H9 (cell line): Measurements from ENCODE around the gene HDAC5. TPM values are rescaled to one million over a fixed set of nuclear protein-coding genes. Genes with fewer than 3 reads are reported as not detected.

Experiments
- DNase-seq: peaks from one replicate; pipeline ENCODE4 v3.0.0-alpha.2; 2017
- H2AFZ ChIP-seq: one replicate; pipeline ENCODE4 v1.6.1; 2013; ENCODE audit warnings: mild to moderate bottlenecking, low read length, control low read depth, moderate library complexity
- H2AK5ac ChIP-seq: 2 replicates; pipeline ENCODE4 v1.6.1; 2013; ENCODE audit warnings: low read length, control low read depth, mixed read lengths; ENCODE audit not compliant: insufficient read length
- H2BK120ac ChIP-seq: one replicate; pipeline ENCODE4 v1.6.1; 2013; ENCODE audit warnings: low read depth, mild to moderate bottlenecking, low read length, control low read depth, inconsistent platforms; ENCODE audit not compliant: poor library complexity, severe bottlenecking
- H2BK12ac ChIP-seq: 2 replicates; pipeline ENCODE4 v1.6.1; 2013; ENCODE audit warnings: low read length, control low read depth, mixed read lengths, low read depth; ENCODE audit not compliant: insufficient read length
- H2BK15ac ChIP-seq: 2 replicates; pipeline ENCODE4 v1.6.1; 2013; ENCODE audit warnings: low read depth, low read length, control low read depth
- H2BK20ac ChIP-seq: one replicate; pipeline ENCODE4 v1.6.1; 2013; ENCODE audit warnings: low read depth, mild to moderate bottlenecking, low read length, control low read depth, inconsistent platforms; ENCODE audit not compliant: poor library complexity, severe bottlenecking
- H2BK5ac ChIP-seq: 2 replicates; pipeline ENCODE4 v1.6.1; 2013; ENCODE audit warnings: low read length, control low read depth, mixed read lengths; ENCODE audit not compliant: insufficient read length
- H3K14ac ChIP-seq: 2 replicates; pipeline ENCODE4 v1.6.1; 2013; ENCODE audit warnings: low read length, control low read depth; ENCODE audit not compliant: insufficient read depth
- H3K18ac ChIP-seq: 2 replicates; pipeline ENCODE4 v1.6.1; 2013; ENCODE audit warnings: low read depth, mild to moderate bottlenecking, mixed read lengths, low read length, control low read depth; ENCODE audit not compliant: insufficient read length
- H3K23ac ChIP-seq: 2 replicates; pipeline ENCODE4 v1.6.1; 2013; ENCODE audit warnings: low read length, control low read depth, mixed read lengths, low read depth; ENCODE audit not compliant: insufficient read length
- H3K23me2 ChIP-seq: 2 replicates; pipeline ENCODE4 v1.6.1; 2013; ENCODE audit warnings: low read depth, mild to moderate bottlenecking, mixed read lengths, low read length, control low read depth; ENCODE audit not compliant: insufficient read length, poor library complexity, severe bottlenecking
- H3K27ac ChIP-seq: 2 replicates; pipeline ENCODE4 v1.5.1; 2013; ENCODE audit warnings: low read length, control low read depth, mixed read lengths, low read depth; ENCODE audit not compliant: insufficient read length
- H3K27me3 ChIP-seq: 2 replicates; pipeline ENCODE4 v1.6.1; 2013; ENCODE audit warnings: low read length, control low read depth, inconsistent platforms; ENCODE audit not compliant: insufficient read depth
- H3K4ac ChIP-seq: 2 replicates; pipeline ENCODE4 v1.6.1; 2013; ENCODE audit warnings: low read depth, mild to moderate bottlenecking, control low read depth, inconsistent platforms, low read length, moderate library complexity
- H3K4me1 ChIP-seq: 2 replicates; pipeline ENCODE4 v1.6.1; 2013; ENCODE audit warnings: low read length, control low read depth, inconsistent platforms; ENCODE audit not compliant: insufficient read depth
- H3K4me2 ChIP-seq: 2 replicates; pipeline ENCODE4 v1.6.1; 2013; ENCODE audit warnings: low read length, control low read depth, mixed read lengths; ENCODE audit not compliant: insufficient read length, insufficient read depth
- H3K56ac ChIP-seq: 2 replicates; pipeline ENCODE4 v1.6.1; 2013; ENCODE audit warnings: low read depth, mild to moderate bottlenecking, mixed read lengths, low read length, control low read depth; ENCODE audit not compliant: insufficient read length
- H3K79me1 ChIP-seq: 2 replicates; pipeline ENCODE4 v1.6.1; 2013; ENCODE audit warnings: low read depth, mild to moderate bottlenecking, moderate library complexity, low read length, control low read depth, inconsistent platforms; ENCODE audit not compliant: insufficient read depth, poor library complexity, severe bottlenecking
- H3K79me2 ChIP-seq: 2 replicates; pipeline ENCODE4 v1.6.1; 2013; ENCODE audit warnings: low read length, control low read depth, inconsistent platforms; ENCODE audit not compliant: insufficient read depth
- H3K9ac ChIP-seq: 2 replicates; pipeline ENCODE4 v1.6.1; 2013; ENCODE audit warnings: low read length, control low read depth, mixed read lengths; ENCODE audit not compliant: insufficient read length; ENCODE audit errors: extremely low read depth
- H3K9me3 ChIP-seq: one replicate; pipeline ENCODE4 v1.6.1; 2013; ENCODE audit warnings: low read depth, low read length, inconsistent platforms; ENCODE audit not compliant: control insufficient read depth
- H3T11ph ChIP-seq: one replicate; pipeline ENCODE4 v1.6.1; 2013; ENCODE audit warnings: mild to moderate bottlenecking, low read length, control low read depth, inconsistent platforms
- H4K20me1 ChIP-seq: one replicate; pipeline ENCODE4 v1.6.1; 2013; ENCODE audit not compliant: control insufficient read depth, insufficient read length, insufficient read depth
- H4K5ac ChIP-seq: 2 replicates; pipeline ENCODE4 v1.6.1; 2013; ENCODE audit warnings: low read depth, mild to moderate bottlenecking, mixed read lengths, low read length, control low read depth; ENCODE audit not compliant: insufficient read length
- H4K8ac ChIP-seq: replicated peaks from 2 replicates; pipeline ENCODE4 v1.6.1; 2013; ENCODE audit warnings: low read length, control low read depth, mixed read lengths, low read depth; ENCODE audit not compliant: insufficient read length
- H4K91ac ChIP-seq: 2 replicates; pipeline ENCODE4 v1.6.1; 2013; ENCODE audit warnings: low read depth, mild to moderate bottlenecking, moderate library complexity, mixed read lengths, low read length, control low read depth; ENCODE audit not compliant: insufficient read length
- H3K27ac Mint-ChIP-seq, 3 experiments: 2 replicates in 2 of 3; 3 replicates in 1 of 3; pipeline ENCODE4 v1.8.0; 2020 to 2021; ENCODE audit warnings: mixed read lengths in 3 of 3, mild to moderate bottlenecking in 1 of 3, moderate library complexity in 1 of 3
- H3K27me3 Mint-ChIP-seq: 2 replicates; pipeline ENCODE4 v1.8.0; 2021; ENCODE audit warnings: low read depth, mild to moderate bottlenecking, moderate library complexity, mixed read lengths
- H3K36me3 Mint-ChIP-seq, 3 experiments: 2 replicates in 2 of 3; 3 replicates in 1 of 3; pipeline ENCODE4 v1.8.0; 2020 to 2021; ENCODE audit warnings: low read depth in 3 of 3, mixed read lengths in 3 of 3; ENCODE audit not compliant: insufficient read depth in 1 of 3
- H3K4me1 Mint-ChIP-seq, 2 experiments: 2 replicates each; pipeline ENCODE4 v1.8.0; 2020; ENCODE audit warnings: mixed read lengths in 2 of 2
- H3K4me3 Mint-ChIP-seq, 2 experiments: 2 replicates in 1 of 2; 3 replicates in 1 of 2; pipeline ENCODE4 v1.8.0; 2020 to 2021; ENCODE audit warnings: mild to moderate bottlenecking in 2 of 2, mixed read lengths in 2 of 2, moderate library complexity in 1 of 2
- H3K9me3 Mint-ChIP-seq, 2 experiments: 2 replicates in 1 of 2; 3 replicates in 1 of 2; pipeline ENCODE4 v1.8.0; 2020; ENCODE audit warnings: mild to moderate bottlenecking in 2 of 2, mixed read lengths in 2 of 2, moderate library complexity in 1 of 2
- CTCF ChIP-seq: fragments of 200-600 bp; sonication (generic); conservative IDR thresholded peaks from 3 replicates; pipeline ENCODE4 v1.8.0; 2021; ENCODE audit warnings: antibody characterized with exemption, mild to moderate bottlenecking
- WGBS: extraction: QIAGEN DNeasy Blood & Tissue Kit; methylation state at CpG from one replicate; pipeline ENCODE4 v1.1.7; 2013; ENCODE audit warnings: missing lambda C conversion rate, low lambda C conversion rate, mixed read lengths; ENCODE audit not compliant: insufficient read length; ENCODE audit errors: extremely low coverage; 5-methylcytosine and 5-hydroxymethylcytosine counted together
- total RNA-seq: library from RNA; stranded (reverse); gene quantifications from 2 replicates; pipeline ENCODE4 v1.2.1, GENCODE V29; 2021

Gene HDAC5
- total RNA-seq, 1 experiment from 2014 or later = 39.5 TPM

- H3K9ac ChIP-seq = no peak overlapping the region
- H4K8ac ChIP-seq = no peak overlapping the region
- H3K36me3 Mint-ChIP-seq = peaks cover 0 to 12% (median 8%) of the 10 kb centered on the region in 3 experiments; a peak in 3 of 7 replicates
- no peak overlapping the region for H3K4ac ChIP-seq
- no peaks in the 10 kb centered on the region for H3K79me2 ChIP-seq
- H3K4me1 ChIP-seq = peaks cover 5% of the 10 kb centered on the region; the same call in 1 of the 2 replicates
- H3K9me3 Mint-ChIP-seq = no peaks in the 10 kb centered on the region
- H3K4me1 Mint-ChIP-seq = peaks cover 26 to 31% of the 10 kb centered on the region in 2 experiments
- H2AFZ ChIP-seq = no peak overlapping the region
- H3K18ac ChIP-seq = no peak overlapping the region
- no peak overlapping the region for H3K4me2 ChIP-seq
- H2AK5ac ChIP-seq = no peak overlapping the region
- H3K27ac ChIP-seq = no peak overlapping the region
- no peak overlapping the region for H2BK20ac ChIP-seq
- H4K20me1 ChIP-seq = no peaks in the 10 kb centered on the region
- H3K27me3 ChIP-seq = no peaks in the 10 kb centered on the region
- H3K27ac Mint-ChIP-seq = peak overlapping the region in 1 of 3 experiments; percentile 92; a peak in 2 of 7 replicates
- no peaks in the 10 kb centered on the region for H3K9me3 ChIP-seq
- no peak overlapping the region for H2BK5ac ChIP-seq
- no peaks in the 10 kb centered on the region for H3K79me1 ChIP-seq
- H3K23me2 ChIP-seq = no peaks in the 10 kb centered on the region
- no peak for DNase-seq
- no peak overlapping the region for H4K5ac ChIP-seq
- H3T11ph ChIP-seq = no peak overlapping the region
- no peak overlapping the region for H3K4me3 Mint-ChIP-seq
- H2BK120ac ChIP-seq = no peak overlapping the region
- H3K23ac ChIP-seq = no peak overlapping the region
- H3K56ac ChIP-seq = no peak overlapping the region
- no peak for TF ChIP-seq CTCF
- no peaks in the 10 kb centered on the region; the same call in 1 of the 2 replicates for H3K27me3 Mint-ChIP-seq
- no peak overlapping the region for H2BK15ac ChIP-seq
- WGBS = no CpG with 5 or more reads among the region's 3 CpGs
- H3K14ac ChIP-seq = no peak overlapping the region; the same call in 1 of the 2 replicates
- H4K91ac ChIP-seq = no peak overlapping the region
- no peak overlapping the region for H2BK12ac ChIP-seq
Measured at GRCh38 chr17:44105941-44106340, 17.5 kb downstream of the HDAC5 start.
